Left lobe of liver (tissue), 2 donors: ENCODE data around the gene EVI5. TPM values are rescaled to one million over a fixed set of nuclear protein-coding genes. Genes with fewer than 3 reads are reported as not detected.

Source experiments
- ATAC-seq: fragments of 200-7000 bp; cut with Tn5 transposase; one replicate; pipeline ENCODE4 v1.9.1; 2020; ENCODE audit warnings: mild to moderate bottlenecking, moderate library complexity
- DNase-seq: peaks from one replicate; pipeline ENCODE4 v3.0.0-alpha.2; 2020; ENCODE audit warnings: low spot score
- total RNA-seq: library from RNA; stranded (reverse); gene quantifications from one replicate; pipeline ENCODE4 v1.2.1, GENCODE V29; 2021
- donor health status: DM: no; HTN: no; CAD: no; lungs with moderate emphysema.
- donor health status: DM: no; HTN: yes; CAD: no.

EVI5 gene
- total RNA-seq, 1 donor from 2014 or later, result 29.2 TPM

GRCh38 chr1:92473781-92474495, 311.0 kb downstream of the EVI5 start:
- DNase-seq, result no peak
- no peak for ATAC-seq

- DNase-seq (no peak), ATAC-seq (no peak)
These were observed 314.7 kb downstream of the EVI5 start for GRCh38 chr1:92470216-92470615.

DNA sequence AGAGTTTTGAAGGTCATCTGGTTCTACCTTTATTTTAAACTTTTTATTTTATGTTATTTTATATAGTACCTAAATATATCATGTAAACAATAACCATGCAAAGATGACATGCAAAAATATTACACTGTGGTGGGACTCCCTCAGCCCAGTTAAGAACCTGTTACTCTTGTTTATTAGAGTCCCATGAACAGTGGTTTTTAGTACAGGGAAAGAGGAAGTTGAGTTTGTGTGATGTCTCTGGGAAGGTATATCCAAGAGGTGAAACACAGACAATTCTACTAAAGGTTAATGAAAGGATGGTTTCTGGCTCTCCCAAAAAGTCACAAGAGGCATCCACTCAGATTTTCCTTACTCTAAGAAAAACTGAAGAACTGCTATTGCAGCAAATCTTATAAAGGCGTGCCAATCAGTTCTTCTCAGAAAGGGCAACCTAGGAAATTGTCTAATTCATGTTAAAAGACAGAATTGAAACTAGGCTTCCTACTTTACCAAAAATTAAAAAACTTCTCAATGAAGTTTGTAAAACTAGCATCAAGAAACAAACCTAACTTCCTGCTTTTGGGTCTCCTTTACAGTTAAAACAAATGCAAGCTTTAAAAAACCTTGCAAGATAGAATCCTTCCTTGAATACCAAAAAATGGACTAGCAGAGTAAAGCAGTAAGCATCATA, 318.1 kb downstream of the EVI5 start:
- DNase-seq, result no peak
- no peak for ATAC-seq

GRCh38 chr1:92465256-92465647, 319.7 kb downstream of the EVI5 start:
- no peak for DNase-seq
- no peak for ATAC-seq

DNA sequence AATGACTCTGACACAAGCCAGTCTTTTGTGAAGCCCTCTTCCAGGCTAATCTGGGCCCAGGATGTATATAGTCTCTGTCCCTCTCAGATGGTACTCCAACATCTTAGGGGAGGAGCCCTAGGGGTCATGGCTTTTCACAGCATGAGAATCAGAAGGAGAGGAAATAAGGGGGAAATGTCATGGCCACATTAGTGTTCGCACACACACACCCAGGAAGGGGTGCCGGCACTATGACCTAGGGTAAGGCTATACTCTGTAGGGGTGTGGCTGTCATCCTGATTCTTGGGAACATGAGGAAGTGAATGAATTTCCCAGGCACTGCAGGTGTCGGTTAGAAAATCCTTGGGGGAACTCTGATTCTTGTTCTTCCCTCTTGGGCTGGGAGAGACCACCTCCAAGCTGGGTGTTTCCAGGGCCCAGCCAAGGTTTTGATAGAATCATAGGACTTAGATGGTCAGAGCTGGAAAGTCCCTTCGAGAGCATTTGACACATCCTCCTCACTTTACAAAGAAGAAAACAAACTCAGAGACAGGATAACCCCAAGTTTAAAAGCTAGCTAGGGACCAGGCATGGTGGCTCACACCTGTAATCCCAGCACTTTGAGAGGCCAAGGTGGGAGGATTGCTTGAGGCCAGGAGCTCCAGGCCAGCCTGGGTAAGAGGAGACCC, 320.2 kb downstream of the EVI5 start:
- ATAC-seq (no peak), DNase-seq (no peak)

GRCh38 chr1:92461364-92462097, 323.4 kb downstream of the EVI5 start:
- ATAC-seq (peak; percentile 34), DNase-seq (no peak)

DNA sequence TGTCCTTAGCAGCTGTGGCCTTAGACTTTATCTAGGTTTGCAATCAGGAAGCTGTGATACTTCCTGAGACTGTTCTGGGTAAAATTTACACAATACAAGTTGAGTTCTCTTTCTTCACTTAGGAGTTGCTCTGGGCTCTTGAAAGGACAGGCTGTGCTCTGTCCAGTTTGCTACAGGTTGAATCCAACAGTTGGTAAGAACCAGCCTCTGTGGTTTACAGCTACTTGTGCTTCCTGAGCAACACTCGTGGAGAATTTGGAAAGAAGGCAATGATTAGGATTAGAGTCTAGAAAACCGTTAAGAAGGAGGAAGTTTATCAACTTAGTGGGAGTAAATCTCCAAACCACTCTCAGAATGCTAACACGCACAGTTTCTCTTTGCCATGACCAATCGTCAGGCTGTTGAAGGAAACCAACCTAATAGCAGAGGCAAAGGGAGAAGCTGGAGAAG, 325.0 kb downstream of the EVI5 start:
- ATAC-seq, result peak; percentile 28
- no peak for DNase-seq

Other genes starting within 250 kb of the EVI5 start
- 252 TPM for gene RPL5, start 46.9 kb upstream of the EVI5 start, total RNA-seq
- 10.7 TPM for gene DIPK1A, start 176.4 kb upstream of the EVI5 start, total RNA-seq